ENCODE measurements around the gene ILF3. TPM values are rescaled to one million over a fixed set of nuclear protein-coding genes. Genes with fewer than 3 reads are reported as not detected.

ILF3 gene
- total and polyA plus RNA-seq, 2 of the 13 experiments (the other 11 are each of a cell fraction or from before 2014, with no cell fraction given), result 120 to 173 TPM

GRCh38 chr19:10653482-10653731, 739 bp upstream of the ILF3 start (continued):
- TF ChIP-seq SPEN (CRISPR knock-in tag; IDR thresholded peaks at IDR 0.05; ENCODE audit: low read depth) (no peak), RBM39 (IDR thresholded peaks at IDR 0.05; ENCODE audit: low read depth, low read length, poor library complexity, severe bottlenecking) (no peak), ZNF225 (CRISPR knock-in tag; IDR thresholded peaks at IDR 0.05) (peak; percentile 58; the same call in 1 of the 2 replicates), ZNF639 (CRISPR knock-in tag; conservative IDR thresholded peaks at IDR 0.05) (no peak), MBD4 (IDR thresholded peaks at IDR 0.05; ENCODE audit: borderline replicate concordance, low read length) (no peak), ELF4 (CRISPR knock-in tag; IDR thresholded peaks at IDR 0.05; ENCODE audit: borderline replicate concordance) (no peak), HHEX (CRISPR knock-in tag; IDR thresholded peaks at IDR 0.05) (no peak), ZNF280D (CRISPR knock-in tag; IDR thresholded peaks at IDR 0.05) (no peak), REPIN1 (CRISPR knock-in tag; IDR thresholded peaks at IDR 0.05; ENCODE audit: borderline replicate concordance, low read depth) (no peak), ARNTL (CRISPR knock-in tag; IDR thresholded peaks at IDR 0.05) (no peak), BCL6 (CRISPR knock-in tag; IDR thresholded peaks at IDR 0.05) (no peak), ZNF674 (CRISPR knock-in tag; IDR thresholded peaks at IDR 0.05; ENCODE audit: low read depth) (no peak), ZFP62 (CRISPR knock-in tag; IDR thresholded peaks at IDR 0.05) (no peak), ZBTB1 (CRISPR knock-in tag; IDR thresholded peaks at IDR 0.05; ENCODE audit: borderline replicate concordance) (no peak), ZNF484 (CRISPR knock-in tag; IDR thresholded peaks at IDR 0.05; ENCODE audit: borderline replicate concordance, low read depth) (no peak), SNRNP70 (IDR thresholded peaks at IDR 0.05; ENCODE audit: low read depth, low read length) (no peak), HNRNPL (IDR thresholded peaks at IDR 0.05; ENCODE audit: low read depth, low read length) (0 out of 2 replicates have a peak, but pooled peaks have one; percentile 44), IKZF4 (CRISPR knock-in tag; IDR thresholded peaks at IDR 0.05; ENCODE audit: borderline replicate concordance, low read depth, not compliant biosample characterization) (no peak), MTF2 (CRISPR knock-in tag; IDR thresholded peaks at IDR 0.05; ENCODE audit: borderline replicate concordance) (0 out of 2 replicates have a peak, but pooled peaks have one; percentile 56), ZBTB39 (CRISPR knock-in tag; IDR thresholded peaks at IDR 0.05) (0 out of 2 replicates have a peak, but pooled peaks have one; percentile 21), SMAD1 (CRISPR knock-in tag; IDR thresholded peaks at IDR 0.05; ENCODE audit: borderline replicate concordance, low read depth) (no peak)
- TF ChIP-seq, protein P1, sequence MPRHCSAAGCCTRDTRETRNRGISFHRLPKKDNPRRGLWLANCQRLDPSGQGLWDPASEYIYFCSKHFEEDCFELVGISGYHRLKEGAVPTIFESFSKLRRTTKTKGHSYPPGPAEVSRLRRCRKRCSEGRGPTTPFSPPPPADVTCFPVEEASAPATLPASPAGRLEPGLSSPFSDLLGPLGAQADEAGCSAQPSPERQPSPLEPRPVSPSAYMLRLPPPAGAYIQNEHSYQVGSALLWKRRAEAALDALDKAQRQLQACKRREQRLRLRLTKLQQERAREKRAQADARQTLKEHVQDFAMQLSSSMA (CRISPR knock-in tag; IDR thresholded peaks at IDR 0.05), result peak; percentile 68; the same call in 1 of the 2 replicates
- TF ChIP-seq, protein P2, sequence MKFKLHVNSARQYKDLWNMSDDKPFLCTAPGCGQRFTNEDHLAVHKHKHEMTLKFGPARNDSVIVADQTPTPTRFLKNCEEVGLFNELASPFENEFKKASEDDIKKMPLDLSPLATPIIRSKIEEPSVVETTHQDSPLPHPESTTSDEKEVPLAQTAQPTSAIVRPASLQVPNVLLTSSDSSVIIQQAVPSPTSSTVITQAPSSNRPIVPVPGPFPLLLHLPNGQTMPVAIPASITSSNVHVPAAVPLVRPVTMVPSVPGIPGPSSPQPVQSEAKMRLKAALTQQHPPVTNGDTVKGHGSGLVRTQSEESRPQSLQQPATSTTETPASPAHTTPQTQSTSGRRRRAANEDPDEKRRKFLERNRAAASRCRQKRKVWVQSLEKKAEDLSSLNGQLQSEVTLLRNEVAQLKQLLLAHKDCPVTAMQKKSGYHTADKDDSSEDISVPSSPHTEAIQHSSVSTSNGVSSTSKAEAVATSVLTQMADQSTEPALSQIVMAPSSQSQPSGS (CRISPR knock-in tag; IDR thresholded peaks at IDR 0.05), result no peak

All from HepG2 (cell line).